ENCODE results near the gene REEP2. TPM values are rescaled to one million over a fixed set of nuclear protein-coding genes. Genes with fewer than 3 reads are reported as not detected.

Gene REEP2
- total RNA-seq, 2 experiments from 2014 or later: 3.9 to 5.1 TPM

- no peaks in the 10 kb centered on the region for H3K36me3 ChIP-seq (ENCODE audit: insufficient read depth, low read length)
- H4K20me1 ChIP-seq (ENCODE audit: insufficient read depth, low read length): no peaks in the 10 kb centered on the region
- ChIA-PET POLR2A (interaction anchor here (0.7 kb wide), 1 partner anchor 70 kb away, joined by 3 read pairs; no protein-coding TSS in a partner anchor), CTCF (ENCODE audit: unreplicated experiment) (no interaction called here)
- H3K4me3 ChIP-seq (ENCODE audit: low read depth, low read length, poor library complexity, severe bottlenecking): peak overlapping the region; percentile 68
- H3K4me2 ChIP-seq (ENCODE audit: low read length): peak overlapping the region; percentile 79
- BruUV-seq (replicated peaks): no TSS peak
- peaks cover 26% of the 10 kb centered on the region for H3K4me1 ChIP-seq (ENCODE audit: insufficient read depth, low read length, poor library complexity, severe bottlenecking)
- H3K79me2 ChIP-seq (ENCODE audit: insufficient read depth, low read depth, low read length): no peaks in the 10 kb centered on the region
- no peaks in the 10 kb centered on the region for H3K9me3 ChIP-seq (ENCODE audit: low read length)
- H3K9me2 ChIP-seq (ENCODE audit: insufficient read depth, low read length): no peaks in the 10 kb centered on the region
- TF ChIP-seq CTCF (conservative IDR thresholded peaks at IDR 0.05; ENCODE audit: low read length) (no peak), EZH2phosphoT487 (IDR thresholded peaks at IDR 0.05; ENCODE audit: borderline replicate concordance, low read depth, low read length) (no peak)
- peak; percentile 88 for DNase-seq (ENCODE audit: low spot score)
- intact Hi-C loops (cut with micrococcal nuclease; ENCODE audit: unreplicated experiment): loop anchor here (1.0 kb wide), 1 partner anchor 28 kb away; no protein-coding TSS in a partner anchor
- H2AFZ ChIP-seq (ENCODE audit: low read length): peak overlapping the region; percentile 76
- H3K27ac ChIP-seq (ENCODE audit: low read depth, low read length, poor library complexity, severe bottlenecking): no peak overlapping the region
Observed at GRCh38 chr5:138491669-138492559, 53.1 kb downstream of the REEP2 start.

DNA sequence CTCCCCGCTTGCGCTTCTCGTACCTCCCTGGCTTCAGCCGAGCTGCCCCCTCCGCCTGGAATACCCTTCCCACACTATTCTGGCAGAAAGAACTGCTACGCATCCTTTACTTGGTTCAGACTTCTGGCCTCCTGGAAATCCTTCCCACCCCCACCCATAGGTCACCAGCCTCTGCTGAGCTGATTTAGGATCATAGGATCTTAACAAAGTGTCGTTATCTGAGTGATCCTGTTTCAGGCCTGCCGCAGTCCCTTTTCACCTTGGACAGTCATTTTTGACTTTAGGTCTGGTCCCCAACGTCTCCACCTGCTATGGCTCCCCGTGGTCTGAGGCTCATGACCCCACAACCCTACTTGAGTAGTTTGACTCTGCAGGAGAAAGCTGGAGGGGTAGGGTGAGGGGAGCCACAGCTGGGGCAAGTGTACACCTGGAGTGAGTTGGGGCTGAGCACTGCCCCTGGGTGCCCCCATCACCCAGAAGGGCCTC lies 53.7 kb downstream of the REEP2 start:
- no peak for DNase-seq (ENCODE audit: low spot score)
- intact Hi-C loops (cut with micrococcal nuclease; ENCODE audit: unreplicated experiment): loop anchor here (1.0 kb wide), 1 partner anchor 28 kb away; no protein-coding TSS in a partner anchor
- no peaks in the 10 kb centered on the region for H3K9me2 ChIP-seq (ENCODE audit: insufficient read depth, low read length)
- H4K20me1 ChIP-seq (ENCODE audit: insufficient read depth, low read length): no peaks in the 10 kb centered on the region
- no peaks in the 10 kb centered on the region for H3K79me2 ChIP-seq (ENCODE audit: insufficient read depth, low read depth, low read length)
- H3K4me2 ChIP-seq (ENCODE audit: low read length): peak overlapping the region; percentile 79
- no peaks in the 10 kb centered on the region for H3K36me3 ChIP-seq (ENCODE audit: insufficient read depth, low read length)
- no peaks in the 10 kb centered on the region for H3K9me3 ChIP-seq (ENCODE audit: low read length)
- ChIA-PET POLR2A (interaction anchor here (0.6 to 0.7 kb wide), 2 partner anchors 71 to 82 kb away, joined by 3 read pairs; no protein-coding TSS in a partner anchor), CTCF (ENCODE audit: unreplicated experiment) (no interaction called here)
- no peak for TF ChIP-seq CTCF (conservative IDR thresholded peaks at IDR 0.05; ENCODE audit: low read length)
- no peak for TF ChIP-seq EZH2phosphoT487 (IDR thresholded peaks at IDR 0.05; ENCODE audit: borderline replicate concordance, low read depth, low read length)
- BruUV-seq (replicated peaks): no TSS peak
- H3K27ac ChIP-seq (ENCODE audit: low read depth, low read length, poor library complexity, severe bottlenecking): no peak overlapping the region
- peaks cover 26% of the 10 kb centered on the region for H3K4me1 ChIP-seq (ENCODE audit: insufficient read depth, low read length, poor library complexity, severe bottlenecking)
- peak overlapping the region; percentile 76 for H2AFZ ChIP-seq (ENCODE audit: low read length)
- H3K4me3 ChIP-seq (ENCODE audit: low read depth, low read length, poor library complexity, severe bottlenecking): peak overlapping the region; percentile 68

Measured in OCI-LY7 (cell line).